HUES6 (cell line): Measurements from ENCODE around the gene USP24.
"Not testable (repeated sequence)": the region's sequence is repeated elsewhere in the genome, so short reads cannot be mapped to it uniquely, and the experiment has no call there.

Source experiments
- H3K27ac ChIP-seq: 2 replicates; pipeline ENCODE4 v1.7.0; 2013; ENCODE audit warnings: low read depth, mild to moderate bottlenecking, low read length, inconsistent platforms
- H3K27me3 ChIP-seq: 2 replicates; pipeline ENCODE4 v1.6.1; 2013; ENCODE audit warnings: low read length; ENCODE audit not compliant: control insufficient read depth, insufficient read depth
- H3K36me3 ChIP-seq: 2 replicates; pipeline ENCODE4 v1.6.1; 2013; ENCODE audit warnings: low read length; ENCODE audit not compliant: control insufficient read depth, insufficient read depth
- H3K4me1 ChIP-seq: 2 replicates; pipeline ENCODE4 v1.6.1; 2013; ENCODE audit warnings: low read length; ENCODE audit not compliant: control insufficient read depth, insufficient read depth
- H3K4me3 ChIP-seq: 2 replicates; pipeline ENCODE4 v1.5.1; 2013; ENCODE audit warnings: low read depth, low read length
- H3K9ac ChIP-seq: one replicate; pipeline ENCODE4 v1.6.1; 2013; ENCODE audit warnings: mild to moderate bottlenecking, low read length
- H3K9me3 ChIP-seq: 2 replicates; pipeline ENCODE4 v1.6.1; 2013; ENCODE audit warnings: low read depth, low read length; ENCODE audit not compliant: control insufficient read depth, insufficient read depth

The USP24 gene

GRCh38 chr1:55195521-55196233, 19.5 kb downstream of the USP24 start:
- peaks cover 10% of the 10 kb centered on the region for H3K36me3 ChIP-seq
- H3K27me3 ChIP-seq, result no peaks in the 10 kb centered on the region
- no peaks in the 10 kb centered on the region; the same call in 1 of the 2 replicates for H3K4me1 ChIP-seq
- no peak overlapping the region for H3K4me3 ChIP-seq
- 0 out of 2 replicates have a peak, but pooled peaks cover 6% of the 10 kb centered on the region for H3K9me3 ChIP-seq
- no peak overlapping the region for H3K27ac ChIP-seq
- H3K9ac ChIP-seq, result no peak overlapping the region

- peaks cover 10% of the 10 kb centered on the region for H3K36me3 ChIP-seq
- H3K9me3 ChIP-seq, result 0 out of 2 replicates have a peak, but pooled peaks cover 2% of the 10 kb centered on the region
- H3K27me3 ChIP-seq, result no peaks in the 10 kb centered on the region
- H3K27ac ChIP-seq, result no peak overlapping the region
- H3K9ac ChIP-seq, result no peak overlapping the region
- H3K4me1 ChIP-seq, result no peaks in the 10 kb centered on the region; the same call in 1 of the 2 replicates
- no peak overlapping the region for H3K4me3 ChIP-seq
These were observed 20.3 kb downstream of the USP24 start for GRCh38 chr1:55194851-55195250.

GRCh38 chr1:55192093-55192492, 23.1 kb downstream of the USP24 start:
- no peak overlapping the region for H3K27ac ChIP-seq
- no peaks in the 10 kb centered on the region; the same call in 1 of the 2 replicates for H3K4me1 ChIP-seq

GRCh38 chr1:55191219-55191952, 23.8 kb downstream of the USP24 start:
- H3K9ac ChIP-seq, H3K36me3 ChIP-seq, H3K27ac ChIP-seq, H3K4me3 ChIP-seq, H3K9me3 ChIP-seq, H3K4me1 ChIP-seq, H3K27me3 ChIP-seq: not testable (repeated sequence)

More at GRCh38 chr1:55192093-55192492, 23.1 kb downstream of the USP24 start:
- H3K27me3 ChIP-seq, result no peaks in the 10 kb centered on the region
- no peak overlapping the region for H3K4me3 ChIP-seq
- no peaks in the 10 kb centered on the region for H3K9me3 ChIP-seq
- no peak overlapping the region for H3K9ac ChIP-seq
- no peaks in the 10 kb centered on the region for H3K36me3 ChIP-seq

- H3K4me3 ChIP-seq, result no peak overlapping the region
- H3K9me3 ChIP-seq, result peaks cover under 1% of the 10 kb centered on the region
These were observed 25.1 kb downstream of the USP24 start for GRCh38 chr1:55190109-55190508.

GRCh38 chr1:55188909-55189308, 26.3 kb downstream of the USP24 start:
- Histone ChIP-seq H3K9me3 (peaks cover 9% of the 10 kb centered on the region), H3K4me1 (no peaks in the 10 kb centered on the region; the same call in 1 of the 2 replicates), H3K27ac (no peak overlapping the region), H3K36me3 (no peaks in the 10 kb centered on the region), H3K27me3 (no peaks in the 10 kb centered on the region), H3K4me3 (no peak overlapping the region), H3K9ac (no peak overlapping the region)

More at GRCh38 chr1:55190109-55190508, 25.1 kb downstream of the USP24 start:
- no peak overlapping the region for H3K9ac ChIP-seq
- no peak overlapping the region for H3K27ac ChIP-seq
- no peaks in the 10 kb centered on the region for H3K36me3 ChIP-seq
- H3K27me3 ChIP-seq, result no peaks in the 10 kb centered on the region
- no peaks in the 10 kb centered on the region; the same call in 1 of the 2 replicates for H3K4me1 ChIP-seq

- peaks cover 9% of the 10 kb centered on the region for H3K9me3 ChIP-seq
- no peaks in the 10 kb centered on the region for H3K27me3 ChIP-seq
- H3K27ac ChIP-seq, result no peak overlapping the region
- no peak overlapping the region for H3K4me3 ChIP-seq
- H3K36me3 ChIP-seq, result no peaks in the 10 kb centered on the region
- H3K9ac ChIP-seq, result no peak overlapping the region
- no peaks in the 10 kb centered on the region for H3K4me1 ChIP-seq
These were observed 29.3 kb downstream of the USP24 start for GRCh38 chr1:55185832-55186231.

- no peak overlapping the region for H3K4me3 ChIP-seq
- no peaks in the 10 kb centered on the region for H3K36me3 ChIP-seq
- H3K4me1 ChIP-seq, result no peaks in the 10 kb centered on the region
- H3K27me3 ChIP-seq, result no peaks in the 10 kb centered on the region
- H3K9ac ChIP-seq, result no peak overlapping the region
- no peak overlapping the region for H3K27ac ChIP-seq
- H3K9me3 ChIP-seq, result peaks cover 9% of the 10 kb centered on the region
These were observed 30.3 kb downstream of the USP24 start for GRCh38 chr1:55184859-55185258.

GRCh38 chr1:55181666-55182065, 33.5 kb downstream of the USP24 start:
- Histone ChIP-seq H3K4me1 (no peaks in the 10 kb centered on the region), H3K9ac (no peak overlapping the region), H3K36me3 (no peaks in the 10 kb centered on the region)

GRCh38 chr1:55180075-55180670, 35.0 kb downstream of the USP24 start:
- H3K9me3 ChIP-seq, result peaks cover 9% of the 10 kb centered on the region
- no peak overlapping the region for H3K27ac ChIP-seq
- 0 out of 2 replicates have a peak, but pooled peaks cover 3% of the 10 kb centered on the region for H3K36me3 ChIP-seq
- H3K27me3 ChIP-seq, result no peaks in the 10 kb centered on the region
- H3K4me1 ChIP-seq, result no peaks in the 10 kb centered on the region
- H3K9ac ChIP-seq, result no peak overlapping the region
- no peak overlapping the region for H3K4me3 ChIP-seq

More at GRCh38 chr1:55181666-55182065, 33.5 kb downstream of the USP24 start:
- H3K4me3 ChIP-seq, result no peak overlapping the region
- H3K27ac ChIP-seq, result no peak overlapping the region
- no peaks in the 10 kb centered on the region for H3K27me3 ChIP-seq
- H3K9me3 ChIP-seq, result peaks cover 9% of the 10 kb centered on the region
